RWPE2 (cell line): ENCODE measurements around the gene PTPRR.

Experiments
- ATAC-seq: fragments of 200-7000 bp; cut with Tn5 transposase; 3 replicates; pipeline ENCODE4 v1.9.1; 2021; ENCODE audit warnings: low read depth
- DNase-seq: peaks from one replicate; pipeline ENCODE4 v3.0.0-alpha.2; 2020; ENCODE audit warnings: low spot score
- H3K27ac ChIP-seq: fragments of 450-650 bp; 2 replicates; pipeline ENCODE4 v1.5.1; 2017; ENCODE audit warnings: mild to moderate bottlenecking; ENCODE audit not compliant: poor library complexity, severe bottlenecking
- H3K27me3 ChIP-seq: fragments of 250-450 bp; sonication (Bioruptor Pico); 2 replicates; pipeline ENCODE4 v1.5.1; 2021; ENCODE audit warnings: mild to moderate bottlenecking, moderate library complexity; ENCODE audit not compliant: insufficient read depth, poor library complexity, severe bottlenecking
- H3K36me3 ChIP-seq: fragments of 250-450 bp; sonication (Bioruptor Pico); 2 replicates; pipeline ENCODE4 v1.5.1; 2020; ENCODE audit warnings: low read depth, mild to moderate bottlenecking, moderate library complexity
- H3K4me1 ChIP-seq: fragments of 250-450 bp; sonication (Bioruptor Pico); 2 replicates; pipeline ENCODE4 v1.5.1; 2021; ENCODE audit warnings: mild to moderate bottlenecking, moderate library complexity; ENCODE audit not compliant: insufficient read depth, poor library complexity, severe bottlenecking
- H3K4me3 ChIP-seq: fragments of 250-450 bp; sonication (Bioruptor Pico); 2 replicates; pipeline ENCODE4 v1.5.1; 2021; ENCODE audit warnings: mild to moderate bottlenecking, moderate library complexity; ENCODE audit not compliant: severe bottlenecking
- H3K9me3 ChIP-seq: fragments of 250-450 bp; sonication (Bioruptor Pico); 2 replicates; pipeline ENCODE4 v1.5.1; 2021; ENCODE audit warnings: mild to moderate bottlenecking, moderate library complexity; ENCODE audit not compliant: severe bottlenecking
- TF ChIP-seq, protein P1 (sequence below): fragments of 450-650 bp; IDR thresholded peaks from one replicate; pipeline ENCODE4 v1.5.1; 2017; ENCODE audit warnings: mild to moderate bottlenecking, moderate library complexity; ENCODE audit not compliant: poor library complexity, severe bottlenecking

Gene PTPRR

GRCh38 chr12:70772836-70773235 lies 147.7 kb downstream of the PTPRR start:
- Histone ChIP-seq H3K9me3 (no peaks in the 10 kb centered on the region), H3K36me3 (no peaks in the 10 kb centered on the region), H3K4me3 (no peak overlapping the region), H3K27ac (no peak overlapping the region), H3K27me3 (no peaks in the 10 kb centered on the region), H3K4me1 (no peaks in the 10 kb centered on the region)
- TF ChIP-seq, protein P1, sequence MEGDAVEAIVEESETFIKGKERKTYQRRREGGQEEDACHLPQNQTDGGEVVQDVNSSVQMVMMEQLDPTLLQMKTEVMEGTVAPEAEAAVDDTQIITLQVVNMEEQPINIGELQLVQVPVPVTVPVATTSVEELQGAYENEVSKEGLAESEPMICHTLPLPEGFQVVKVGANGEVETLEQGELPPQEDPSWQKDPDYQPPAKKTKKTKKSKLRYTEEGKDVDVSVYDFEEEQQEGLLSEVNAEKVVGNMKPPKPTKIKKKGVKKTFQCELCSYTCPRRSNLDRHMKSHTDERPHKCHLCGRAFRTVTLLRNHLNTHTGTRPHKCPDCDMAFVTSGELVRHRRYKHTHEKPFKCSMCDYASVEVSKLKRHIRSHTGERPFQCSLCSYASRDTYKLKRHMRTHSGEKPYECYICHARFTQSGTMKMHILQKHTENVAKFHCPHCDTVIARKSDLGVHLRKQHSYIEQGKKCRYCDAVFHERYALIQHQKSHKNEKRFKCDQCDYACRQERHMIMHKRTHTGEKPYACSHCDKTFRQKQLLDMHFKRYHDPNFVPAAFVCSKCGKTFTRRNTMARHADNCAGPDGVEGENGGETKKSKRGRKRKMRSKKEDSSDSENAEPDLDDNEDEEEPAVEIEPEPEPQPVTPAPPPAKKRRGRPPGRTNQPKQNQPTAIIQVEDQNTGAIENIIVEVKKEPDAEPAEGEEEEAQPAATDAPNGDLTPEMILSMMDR, result no peak
- DNase-seq (no peak), ATAC-seq (no peak)

GRCh38 chr12:70771581-70771980 lies 149.0 kb downstream of the PTPRR start:
- H3K4me3 ChIP-seq, result no peak overlapping the region
- DNase-seq (no peak), ATAC-seq (no peak)
- H3K27ac ChIP-seq, result no peak overlapping the region
- H3K27me3 ChIP-seq, result no peaks in the 10 kb centered on the region
- no peaks in the 10 kb centered on the region for H3K36me3 ChIP-seq
- TF ChIP-seq, protein P1, result no peak
- no peaks in the 10 kb centered on the region for H3K4me1 ChIP-seq
- no peaks in the 10 kb centered on the region for H3K9me3 ChIP-seq

DNA sequence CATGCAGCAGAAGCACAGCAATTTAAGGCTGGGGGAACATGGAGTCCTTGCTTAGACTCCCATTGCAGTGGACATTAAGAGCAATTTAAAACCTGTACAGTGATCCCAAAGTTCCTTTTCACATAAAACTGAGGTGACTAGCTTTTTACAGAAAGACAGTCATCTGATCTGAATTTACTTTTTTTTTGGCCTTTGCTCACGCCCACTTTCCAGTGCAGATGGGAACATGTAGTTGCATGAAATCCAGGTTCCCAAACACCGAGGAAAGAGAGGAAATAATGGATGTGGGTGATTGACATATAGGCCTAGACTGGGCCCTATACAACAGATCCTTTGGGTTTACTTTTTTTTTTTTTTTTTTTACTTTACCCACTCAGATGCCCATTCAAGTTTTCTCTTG lies 156.9 kb downstream of the PTPRR start:
- no peaks in the 10 kb centered on the region for H3K27me3 ChIP-seq
- no peak overlapping the region for H3K27ac ChIP-seq
- H3K9me3 ChIP-seq, result no peaks in the 10 kb centered on the region
- TF ChIP-seq, protein P1, result no peak
- no peaks in the 10 kb centered on the region for H3K36me3 ChIP-seq
- no peaks in the 10 kb centered on the region for H3K4me1 ChIP-seq
- DNase-seq, result no peak
- ATAC-seq, result 0 out of 3 replicates have a peak, but pooled peaks have one; percentile 17
- no peak overlapping the region for H3K4me3 ChIP-seq

GRCh38 chr12:70762000-70762399 lies 158.5 kb downstream of the PTPRR start:
- H3K4me3 ChIP-seq, result no peak overlapping the region
- peaks cover 3% of the 10 kb centered on the region for H3K4me1 ChIP-seq
- H3K9me3 ChIP-seq, result no peaks in the 10 kb centered on the region
- ATAC-seq (no peak), DNase-seq (no peak)
- no peaks in the 10 kb centered on the region for H3K27me3 ChIP-seq
- H3K36me3 ChIP-seq, result no peaks in the 10 kb centered on the region
- H3K27ac ChIP-seq, result no peak overlapping the region
- TF ChIP-seq, protein P1, result no peak

GRCh38 chr12:70759161-70759918 lies 161.2 kb downstream of the PTPRR start:
- Histone ChIP-seq H3K4me1 (peaks cover 21% of the 10 kb centered on the region), H3K27ac (no peak overlapping the region), H3K27me3 (no peaks in the 10 kb centered on the region), H3K4me3 (no peak overlapping the region), H3K36me3 (no peaks in the 10 kb centered on the region), H3K9me3 (no peaks in the 10 kb centered on the region)
- TF ChIP-seq, protein P1, result no peak
- ATAC-seq, result no peak
- no peak for DNase-seq
